Endothelial cell of umbilical vein (primary cell): Measurements from ENCODE around the gene KSR1. TPM values are rescaled to one million over a fixed set of nuclear protein-coding genes. Genes with fewer than 3 reads are reported as not detected.

Source experiments
- BruUV-seq: library from RNA; stranded (reverse); fragments of 400-500 nt; replicated peaks from 2 replicates; lab custom pipeline; 2021; lab: Mats Ljungman, UMichigan
- CTCF ChIA-PET: fragments of 300-600, 350-600 bp; sonication (Branson Sonifier 250); formaldehyde crosslinking; loops from one replicate; lab custom pipeline; 2021; ENCODE audit warnings: antibody characterized with exemption, inconsistent platforms; lab: Charles Lee
- POLR2A ChIA-PET: fragments of 300-600, 350-600 bp; sonication (Branson Sonifier 250); formaldehyde crosslinking; loops from one replicate; lab custom pipeline; 2021; ENCODE audit warnings: antibody characterized with exemption, inconsistent platforms; lab: Charles Lee
- DNase-seq: peaks from one replicate; pipeline ENCODE4 v3.0.0-alpha.2; 2011; ENCODE audit warnings: low read depth, low spot score
- FAIRE-seq: peaks from 2 replicates; lab custom pipeline; 2011; peaks lifted over from hg19 to GRCh38; lab: Jason Lieb, UNC
- H2AFZ ChIP-seq: 2 replicates; pipeline ENCODE4 v1.6.0; 2012; ENCODE audit warnings: low read depth, low read length, control low read depth, inconsistent platforms
- H3K27ac ChIP-seq: 2 replicates; pipeline ENCODE4 v1.5.1; 2011; ENCODE audit warnings: low read depth, mild to moderate bottlenecking, control low read depth, low read length, moderate library complexity; ENCODE audit not compliant: insufficient read depth
- H3K27me3 ChIP-seq, 2 experiments: 2 replicates each; pipeline versions ENCODE4 v1.6.0 to v1.6.1; 2011; ENCODE audit warnings: low read length in 2 of 2, mixed read lengths in 1 of 2; ENCODE audit not compliant: control insufficient read depth in 2 of 2, insufficient read depth in 2 of 2
- H3K36me3 ChIP-seq, 2 experiments: 2 replicates in 1 of 2; 3 replicates in 1 of 2; pipeline ENCODE4 v1.5.1; 2011; ENCODE audit warnings: low read length in 2 of 2, mild to moderate bottlenecking in 1 of 2, moderate library complexity in 1 of 2; ENCODE audit not compliant: control insufficient read depth in 2 of 2, insufficient read depth in 2 of 2; ENCODE audit errors: extremely low read depth in 1 of 2
- H3K4me1 ChIP-seq: 3 replicates; pipeline ENCODE4 v1.5.1; 2011; ENCODE audit warnings: mild to moderate bottlenecking, low read length; ENCODE audit not compliant: control insufficient read depth, insufficient read depth; ENCODE audit errors: extremely low read depth
- H3K4me2 ChIP-seq: 2 replicates; pipeline ENCODE4 v1.6.1; 2011; ENCODE audit warnings: low read length, control low read depth, mixed read lengths; ENCODE audit not compliant: insufficient read depth
- H3K4me3 ChIP-seq, 3 experiments: fragments of 200-600 bp in 1 of 3; sonication (generic), shearing (Covaris generic) in 1 of 3; replicated peaks in 1 of 3; 2 replicates each; pipeline ENCODE4 v1.5.1; 2011 to 2016; ENCODE audit warnings: control low read depth in 3 of 3, low read length in 3 of 3, mild to moderate bottlenecking in 2 of 3, inconsistent platforms in 1 of 3, low read depth in 1 of 3, moderate library complexity in 1 of 3; ENCODE audit not compliant: insufficient read depth in 1 of 3
- H3K79me2 ChIP-seq: 2 replicates; pipeline ENCODE4 v1.6.0; 2012; ENCODE audit warnings: low read length, inconsistent platforms; ENCODE audit not compliant: control insufficient read depth, insufficient read depth
- H3K9ac ChIP-seq: replicated peaks from 2 replicates; pipeline ENCODE3; 2011; ENCODE audit warnings: low read length, control low read depth; ENCODE audit not compliant: insufficient read depth; ENCODE audit errors: extremely low read depth
- H3K9me1 ChIP-seq: replicated peaks from 3 replicates; pipeline ENCODE4 v1.6.0; 2011; ENCODE audit warnings: mild to moderate bottlenecking, low read length; ENCODE audit not compliant: control insufficient read depth, insufficient read depth; ENCODE audit errors: extremely low read depth
- H3K9me3 ChIP-seq: replicated peaks from 2 replicates; pipeline ENCODE4 v1.5.1; 2012; ENCODE audit warnings: low read length, inconsistent platforms; ENCODE audit not compliant: control insufficient read depth, insufficient read depth
- H4K20me1 ChIP-seq: replicated peaks from 2 replicates; pipeline ENCODE3; 2011; ENCODE audit warnings: mild to moderate bottlenecking, low read length; ENCODE audit not compliant: control insufficient read depth, insufficient read depth; ENCODE audit errors: extremely low read depth
- CTCF ChIP-seq, 2 donors: IDR thresholded peaks; 1 replicate in 1 of 2; 2 replicates in 1 of 2; pipeline ENCODE4 v1.5.1; 2011; ENCODE audit warnings: low read length in 2 of 2, mild to moderate bottlenecking in 2 of 2, moderate library complexity in 2 of 2, control low read depth in 1 of 2, inconsistent platforms in 1 of 2, low read depth in 1 of 2; ENCODE audit not compliant: insufficient read depth in 1 of 2; ENCODE audit errors: extremely low read depth in 1 of 2
- EZH2 ChIP-seq: IDR thresholded peaks from 2 replicates; pipeline ENCODE4 v1.6.1; 2012; ENCODE audit warnings: borderline replicate concordance, low read depth, mild to moderate bottlenecking, moderate library complexity, low read length, inconsistent platforms; ENCODE audit not compliant: severe bottlenecking
- FOS ChIP-seq: IDR thresholded peaks from 2 replicates; pipeline ENCODE4 v1.6.1; 2011; ENCODE audit warnings: mild to moderate bottlenecking, low read length, moderate library complexity, borderline replicate concordance; ENCODE audit not compliant: insufficient read depth
- GATA2 ChIP-seq: IDR thresholded peaks from 2 replicates; pipeline ENCODE4 v1.7.0; 2011; ENCODE audit warnings: low read depth, mild to moderate bottlenecking, moderate library complexity, mixed read lengths, low read length; ENCODE audit not compliant: insufficient read length, insufficient read depth
- JUN ChIP-seq: IDR thresholded peaks from 2 replicates; pipeline ENCODE4 v1.6.1; 2011; ENCODE audit warnings: borderline replicate concordance, low read depth; ENCODE audit not compliant: insufficient read length, insufficient read depth
- MAX ChIP-seq: IDR thresholded peaks from 2 replicates; pipeline ENCODE4 v1.6.1; 2011; ENCODE audit not compliant: insufficient read depth, insufficient read length
- MYC ChIP-seq: IDR thresholded peaks from one replicate; pipeline ENCODE4 v1.6.1; 2011; ENCODE audit warnings: mild to moderate bottlenecking, low read depth, low read length
- POLR2A ChIP-seq: IDR thresholded peaks from 2 replicates; pipeline ENCODE4 v1.6.1; 2012; ENCODE audit warnings: low read depth, mild to moderate bottlenecking, control low read depth, low read length
- POLR2AphosphoS5 ChIP-seq: IDR thresholded peaks from 2 replicates; pipeline ENCODE4 v1.6.1; 2012; ENCODE audit warnings: low read depth, mild to moderate bottlenecking, control low read depth, low read length, moderate library complexity; ENCODE audit not compliant: insufficient read depth
- dilution Hi-C: fragments of 300-500 bp; cut with MboI; formaldehyde crosslinking; loops from one replicate; pipeline ENCODE4 v1.15.0; 2019; ENCODE audit warnings: low sequenced_read_pairs; ENCODE audit not compliant: extremely low pct_ligation_motif_present
- intact Hi-C: fragments of 100-400 bp; cut with micrococcal nuclease; formaldehyde crosslinking; loops from one replicate; pipeline ENCODE4 v1.10.0; 2022
- polyA plus RNA-seq, 4 experiments: library from polyadenylated mRNA; depleted of rRNA in 3 of 4; stranded (reverse) in 3 of 4; unstranded in 1 of 4; fragments of >200 nt; gene quantifications; 2 replicates each; pipeline versions ENCODE4 v1.2.1 to v1.2.3, GENCODE V29; 2011 to 2012; ENCODE audit warnings: missing spikeins in 1 of 4
- total RNA-seq: library from RNA; stranded (reverse); gene quantifications from 2 replicates; pipeline ENCODE4 v1.2.3, GENCODE V29; 2021

Gene KSR1
- total and polyA plus RNA-seq, 2 donors (not counting 3 experiments of a cell fraction or from before 2014, with no cell fraction given): 35.4 to 80.2 TPM

- Histone ChIP-seq H3K9me3 (no peaks in the 10 kb centered on the region), H3K4me3 (no peak overlapping the region), H3K9ac (no peak overlapping the region), H4K20me1 (no peaks in the 10 kb centered on the region), H3K27ac (no peak overlapping the region), H3K27me3 (peaks cover 0 to 2% of the 10 kb centered on the region in 2 experiments), H2AFZ (no peak overlapping the region), H3K4me1 (no peaks in the 10 kb centered on the region), H3K79me2 (no peaks in the 10 kb centered on the region), H3K4me2 (no peak overlapping the region), H3K9me1 (no peaks in the 10 kb centered on the region), H3K36me3 (no peaks in the 10 kb centered on the region)
- dilution Hi-C loops (no loop called here), intact Hi-C loops (no loop called here)
- DNase-seq (no peak), FAIRE-seq (no peak)
- ChIA-PET POLR2A (no interaction called here), CTCF (interaction anchor here (1.2 kb wide), 1 partner anchor 11 kb away, joined by 3 read pairs; no protein-coding TSS in a partner anchor)
- BruUV-seq: no TSS peak
- TF ChIP-seq CTCF (IDR thresholded peaks at IDR 0.05; ENCODE audit: extremely low read depth in 1 of 2, insufficient read depth in 1 of 2, low read depth in 1 of 2, low read length in 2 of 2): no peak
- no peak for TF ChIP-seq MAX
- TF ChIP-seq FOS: no peak
- TF ChIP-seq EZH2: no peak
- no peak for TF ChIP-seq POLR2A
- no peak for TF ChIP-seq JUN
- TF ChIP-seq POLR2AphosphoS5: no peak
- no peak for TF ChIP-seq GATA2
- no peak for TF ChIP-seq MYC
Measured at GRCh38 chr17:27420211-27420950, 35.9 kb upstream of the KSR1 start.
